ENCODE measurements around the gene MEOX2. TPM values are rescaled to one million over a fixed set of nuclear protein-coding genes. Genes with fewer than 3 reads are reported as not detected.

Gene MEOX2
- total and polyA plus RNA-seq, 2 of the 13 experiments (the other 11 are each of a cell fraction or from before 2014, with no cell fraction given): not detected

DNA sequence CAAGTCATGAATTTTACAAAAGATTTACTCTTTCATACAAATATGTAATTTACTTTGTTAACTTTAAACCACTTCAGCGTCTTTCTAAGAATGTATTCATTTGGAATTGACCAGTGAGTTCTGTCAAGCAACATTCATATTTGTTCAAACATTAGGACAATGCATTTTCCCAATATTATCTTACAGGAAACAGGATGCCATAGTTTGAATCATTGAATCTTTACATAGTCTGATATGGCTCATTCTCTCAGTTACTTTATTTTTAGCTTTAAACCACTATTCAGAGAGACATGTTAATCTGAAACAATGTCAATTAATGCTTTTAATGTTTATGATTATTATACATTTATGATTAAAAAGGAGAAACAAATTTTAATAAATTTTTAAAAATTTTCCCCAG is 21.1 kb upstream of the MEOX2 start (continued):
- TF ChIP-seq, protein P1, sequence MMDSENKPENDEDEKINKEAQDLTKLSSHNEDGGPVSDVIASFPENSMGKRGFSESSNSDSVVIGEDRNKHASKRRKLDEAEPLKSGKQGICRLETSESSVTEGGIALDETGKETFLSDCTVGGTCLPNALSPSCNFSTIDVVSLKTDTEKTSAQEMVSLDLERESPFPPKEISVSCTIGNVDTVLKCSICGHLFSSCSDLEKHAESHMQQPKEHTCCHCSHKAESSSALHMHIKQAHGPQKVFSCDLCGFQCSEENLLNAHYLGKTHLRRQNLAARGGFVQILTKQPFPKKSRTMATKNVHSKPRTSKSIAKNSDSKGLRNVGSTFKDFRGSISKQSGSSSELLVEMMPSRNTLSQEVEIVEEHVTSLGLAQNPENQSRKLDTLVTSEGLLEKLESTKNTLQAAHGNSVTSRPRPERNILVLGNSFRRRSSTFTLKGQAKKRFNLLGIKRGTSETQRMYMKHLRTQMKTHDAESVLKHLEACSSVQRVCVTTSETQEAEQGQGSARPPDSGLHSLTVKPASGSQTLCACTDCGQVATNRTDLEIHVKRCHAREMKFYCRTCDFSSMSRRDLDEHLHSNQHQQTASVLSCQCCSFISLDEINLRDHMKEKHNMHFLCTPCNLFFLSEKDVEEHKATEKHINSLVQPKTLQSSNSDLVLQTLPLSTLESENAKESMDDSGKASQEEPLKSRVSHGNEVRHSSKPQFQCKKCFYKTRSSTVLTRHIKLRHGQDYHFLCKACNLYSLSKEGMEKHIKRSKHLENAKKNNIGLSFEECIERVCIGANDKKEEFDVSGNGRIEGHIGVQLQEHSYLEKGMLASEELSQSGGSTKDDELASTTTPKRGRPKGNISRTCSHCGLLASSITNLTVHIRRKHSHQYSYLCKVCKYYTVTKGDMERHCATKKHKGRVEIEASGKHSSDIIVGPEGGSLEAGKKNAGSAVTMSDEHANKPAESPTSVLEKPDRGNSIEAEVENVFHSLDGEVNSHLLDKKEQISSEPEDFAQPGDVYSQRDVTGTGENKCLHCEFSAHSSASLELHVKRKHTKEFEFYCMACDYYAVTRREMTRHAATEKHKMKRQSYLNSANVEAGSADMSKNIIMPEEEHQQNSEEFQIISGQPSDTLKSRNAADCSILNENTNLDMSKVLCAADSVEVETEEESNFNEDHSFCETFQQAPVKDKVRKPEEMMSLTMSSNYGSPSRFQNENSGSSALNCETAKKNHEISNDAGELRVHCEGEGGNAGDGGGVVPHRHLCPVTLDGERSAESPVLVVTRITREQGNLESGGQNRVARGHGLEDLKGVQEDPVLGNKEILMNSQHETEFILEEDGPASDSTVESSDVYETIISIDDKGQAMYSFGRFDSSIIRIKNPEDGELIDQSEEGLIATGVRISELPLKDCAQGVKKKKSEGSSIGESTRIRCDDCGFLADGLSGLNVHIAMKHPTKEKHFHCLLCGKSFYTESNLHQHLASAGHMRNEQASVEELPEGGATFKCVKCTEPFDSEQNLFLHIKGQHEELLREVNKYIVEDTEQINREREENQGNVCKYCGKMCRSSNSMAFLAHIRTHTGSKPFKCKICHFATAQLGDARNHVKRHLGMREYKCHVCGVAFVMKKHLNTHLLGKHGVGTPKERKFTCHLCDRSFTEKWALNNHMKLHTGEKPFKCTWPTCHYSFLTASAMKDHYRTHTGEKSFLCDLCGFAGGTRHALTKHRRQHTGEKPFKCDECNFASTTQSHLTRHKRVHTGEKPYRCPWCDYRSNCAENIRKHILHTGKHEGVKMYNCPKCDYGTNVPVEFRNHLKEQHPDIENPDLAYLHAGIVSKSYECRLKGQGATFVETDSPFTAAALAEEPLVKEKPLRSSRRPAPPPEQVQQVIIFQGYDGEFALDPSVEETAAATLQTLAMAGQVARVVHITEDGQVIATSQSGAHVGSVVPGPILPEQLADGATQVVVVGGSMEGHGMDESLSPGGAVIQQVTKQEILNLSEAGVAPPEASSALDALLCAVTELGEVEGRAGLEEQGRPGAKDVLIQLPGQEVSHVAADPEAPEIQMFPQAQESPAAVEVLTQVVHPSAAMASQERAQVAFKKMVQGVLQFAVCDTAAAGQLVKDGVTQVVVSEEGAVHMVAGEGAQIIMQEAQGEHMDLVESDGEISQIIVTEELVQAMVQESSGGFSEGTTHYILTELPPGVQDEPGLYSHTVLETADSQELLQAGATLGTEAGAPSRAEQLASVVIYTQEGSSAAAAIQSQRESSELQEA (CRISPR knock-in tag; IDR thresholded peaks at IDR 0.05; ENCODE audit: not compliant biosample characterization): no peak
- TF ChIP-seq ZNF552 (CRISPR knock-in tag; IDR thresholded peaks at IDR 0.05; ENCODE audit: borderline replicate concordance) (no peak), ZNF766 (CRISPR knock-in tag; IDR thresholded peaks at IDR 0.05; ENCODE audit: borderline replicate concordance) (no peak), MXD4 (CRISPR knock-in tag; IDR thresholded peaks at IDR 0.05) (no peak)

DNA sequence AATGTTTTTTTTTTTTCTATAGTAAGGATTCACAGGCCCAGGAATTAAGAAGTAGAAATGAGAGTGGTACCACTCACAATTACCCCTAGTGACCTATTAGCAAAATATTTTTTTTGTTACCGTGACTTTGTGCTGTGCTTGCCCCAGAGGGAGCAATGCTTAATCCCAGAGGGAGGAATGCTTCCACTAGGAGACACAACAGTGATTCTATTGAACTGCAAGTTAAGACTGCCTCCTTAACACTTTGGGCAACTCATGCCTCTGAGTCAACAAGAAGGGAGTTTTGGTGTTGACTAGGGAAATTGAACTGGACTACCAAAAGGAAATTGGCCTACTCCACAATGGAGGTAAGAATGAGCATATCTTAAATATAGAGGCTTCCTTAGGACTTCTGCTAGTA is 17.2 kb upstream of the MEOX2 start:
- in situ Hi-C loops (cut with HindIII; ENCODE audit: extremely low pct_ligation_motif_present, low pct_unique_long_range_greater_than_20kb): loop anchor here (25.0 kb wide), 1 partner anchor 391 kb away; no protein-coding TSS in a partner anchor
- no peaks in the 10 kb centered on the region; the same call in 1 of the 2 replicates for H3K9me3 ChIP-seq (ENCODE audit: low read length)
- H3K4me1 ChIP-seq (ENCODE audit: insufficient read depth, low read length): no peaks in the 10 kb centered on the region
- ATAC-seq: no peak
- H3K79me2 ChIP-seq (ENCODE audit: insufficient read depth, low read length): no peaks in the 10 kb centered on the region
- H3K27ac ChIP-seq (ENCODE audit: extremely low read length, insufficient read depth, low read length): no peak overlapping the region
- no TSS peak for BruUV-seq (replicated peaks)
- H3K27me3 ChIP-seq (ENCODE audit: control insufficient read depth in 1 of 2, insufficient read depth in 2 of 2, low read length in 2 of 2): no peaks in the 10 kb centered on the region
- 0% methylated on average over 1 of the region's 1 CpG for WGBS (ENCODE audit: low lambda C conversion rate)
- H2AFZ ChIP-seq (ENCODE audit: low read length): no peak overlapping the region
- ChIA-PET CTCF (ENCODE audit: low intra/inter-chr PET ratio, low total read pairs) (no interaction called here), POLR2A (no interaction called here)
- no peak overlapping the region for H3K4me3 ChIP-seq (replicated peaks in 1 of 3; ENCODE audit: insufficient read depth in 1 of 3, low read depth in 2 of 3, low read length in 3 of 3)
- H3K9ac ChIP-seq (ENCODE audit: insufficient read depth, low read depth, low read length): no peak overlapping the region
- no peak for FAIRE-seq
- H3K36me3 ChIP-seq (replicated peaks in 1 of 2; ENCODE audit: control insufficient read depth in 1 of 2, insufficient read depth in 2 of 2, low read length in 2 of 2): no peaks in the 10 kb centered on the region
- DNase-seq (ENCODE audit: low spot score): no peak
- intact Hi-C loops (cut with micrococcal nuclease; ENCODE audit: unreplicated experiment): no loop called here
- H3K4me2 ChIP-seq (ENCODE audit: low read depth, low read length): no peak overlapping the region
- H4K20me1 ChIP-seq (ENCODE audit: insufficient read depth, low read length): no peaks in the 10 kb centered on the region
- TF ChIP-seq BORCS8-MEF2B (CRISPR knock-in tag; IDR thresholded peaks at IDR 0.05) (no peak), NFE2L2 (IDR thresholded peaks at IDR 0.05; ENCODE audit: low read length) (no peak), ZNF274 (CRISPR knock-in tag; IDR thresholded peaks at IDR 0.05) (no peak), RAD51 (IDR thresholded peaks at IDR 0.05; ENCODE audit: borderline replicate concordance) (no peak), ZNF75D (CRISPR knock-in tag; IDR thresholded peaks at IDR 0.05; ENCODE audit: borderline replicate concordance) (no peak), FOXJ3 (CRISPR knock-in tag; IDR thresholded peaks at IDR 0.05; ENCODE audit: borderline replicate concordance) (no peak)
- TF ChIP-seq, protein P2, sequence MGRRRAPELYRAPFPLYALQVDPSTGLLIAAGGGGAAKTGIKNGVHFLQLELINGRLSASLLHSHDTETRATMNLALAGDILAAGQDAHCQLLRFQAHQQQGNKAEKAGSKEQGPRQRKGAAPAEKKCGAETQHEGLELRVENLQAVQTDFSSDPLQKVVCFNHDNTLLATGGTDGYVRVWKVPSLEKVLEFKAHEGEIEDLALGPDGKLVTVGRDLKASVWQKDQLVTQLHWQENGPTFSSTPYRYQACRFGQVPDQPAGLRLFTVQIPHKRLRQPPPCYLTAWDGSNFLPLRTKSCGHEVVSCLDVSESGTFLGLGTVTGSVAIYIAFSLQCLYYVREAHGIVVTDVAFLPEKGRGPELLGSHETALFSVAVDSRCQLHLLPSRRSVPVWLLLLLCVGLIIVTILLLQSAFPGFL (CRISPR knock-in tag; IDR thresholded peaks at IDR 0.05): no peak
- TF ChIP-seq, protein P3, sequence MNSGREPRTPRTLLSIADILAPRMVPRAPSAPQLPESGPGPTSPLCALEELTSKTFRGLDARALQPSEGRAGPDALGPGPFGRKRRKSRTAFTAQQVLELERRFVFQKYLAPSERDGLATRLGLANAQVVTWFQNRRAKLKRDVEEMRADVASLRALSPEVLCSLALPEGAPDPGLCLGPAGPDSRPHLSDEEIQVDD (CRISPR knock-in tag; IDR thresholded peaks at IDR 0.05; ENCODE audit: borderline replicate concordance): no peak
- TF ChIP-seq, protein P4, sequence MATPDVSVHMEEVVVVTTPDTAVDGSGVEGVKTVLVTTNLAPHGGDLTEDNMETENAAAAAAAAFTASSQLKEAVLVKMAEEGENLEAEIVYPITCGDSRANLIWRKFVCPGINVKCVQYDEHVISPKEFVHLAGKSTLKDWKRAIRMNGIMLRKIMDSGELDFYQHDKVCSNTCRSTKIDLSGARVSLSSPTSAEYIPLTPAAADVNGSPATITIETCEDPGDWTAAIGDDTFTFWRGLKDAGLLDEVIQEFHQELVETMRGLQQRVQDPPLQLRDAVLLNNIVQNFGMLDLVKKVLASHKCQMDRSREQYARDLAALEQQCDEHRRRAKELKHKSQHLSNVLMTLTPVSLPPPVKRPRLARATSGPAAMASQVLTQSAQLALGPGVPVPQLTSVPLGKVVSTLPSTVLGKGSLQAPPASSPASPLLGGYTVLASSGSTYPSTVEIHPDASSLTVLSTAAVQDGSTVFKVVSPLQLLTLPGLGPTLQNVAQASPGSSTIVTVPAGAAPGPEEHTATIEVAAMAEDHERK (CRISPR knock-in tag; IDR thresholded peaks at IDR 0.05; ENCODE audit: low read depth): no peak
